SU-DHL-6 (cell line): ENCODE measurements around the gene MRPS27.

ENCODE experiments used
- H2AFZ ChIP-seq: fragments of 200-600 bp; sonication (generic); 2 replicates; pipeline ENCODE4 v1.6.1; 2014; ENCODE audit warnings: low read depth, mild to moderate bottlenecking, moderate library complexity, mixed read lengths, antibody characterized with exemption, low read length; ENCODE audit not compliant: severe bottlenecking
- H3F3A ChIP-seq: fragments of 200-600 bp; shearing (Covaris generic); 2 replicates; pipeline ENCODE4 v1.6.0; 2016; ENCODE audit warnings: antibody characterized with exemption, mild to moderate bottlenecking; ENCODE audit not compliant: insufficient read depth
- H3K27ac ChIP-seq: fragments of 200-600 bp; sonication (generic); 2 replicates; pipeline ENCODE4 v1.5.1; 2016; ENCODE audit warnings: low read depth, mild to moderate bottlenecking, low read length, moderate library complexity, mixed read lengths
- H3K27me3 ChIP-seq: fragments of 200-600 bp; sonication (generic), shearing (Covaris generic); 2 replicates; pipeline ENCODE4 v1.6.0; 2014; ENCODE audit warnings: mild to moderate bottlenecking, low read length
- H3K36me3 ChIP-seq: fragments of 200-600 bp; sonication (generic); 2 replicates; pipeline ENCODE4 v1.6.1; 2014; ENCODE audit warnings: mild to moderate bottlenecking, low read length, mixed read lengths
- H3K4me2 ChIP-seq: fragments of 300-600, 200-600 bp; shearing (Covaris generic), sonication (generic); 2 replicates; pipeline ENCODE4 v1.6.0; 2014; ENCODE audit warnings: low read length, low read depth, mild to moderate bottlenecking; ENCODE audit not compliant: poor library complexity, severe bottlenecking
- H3K4me3 ChIP-seq: fragments of 200-600 bp; sonication (generic); 2 replicates; pipeline ENCODE4 v1.5.1; 2014; ENCODE audit warnings: antibody characterized with exemption, low read length, mild to moderate bottlenecking, mixed read lengths; ENCODE audit not compliant: insufficient read depth, poor library complexity, severe bottlenecking
- H3K79me2 ChIP-seq: fragments of 200-600 bp; sonication (generic); 2 replicates; pipeline ENCODE4 v1.6.1; 2014; ENCODE audit warnings: mild to moderate bottlenecking, low read length, moderate library complexity; ENCODE audit not compliant: insufficient read depth
- H3K9ac ChIP-seq: fragments of 200-600 bp; sonication (generic); 2 replicates; pipeline ENCODE4 v1.7.0; 2014; ENCODE audit warnings: mild to moderate bottlenecking, low read length
- H3K9me2 ChIP-seq: fragments of 200-600 bp; sonication (generic); replicated peaks from 2 replicates; pipeline ENCODE4 v1.6.1; 2014; ENCODE audit warnings: low read length; ENCODE audit not compliant: insufficient read depth
- H3K9me3 ChIP-seq: fragments of 200-600 bp; sonication (generic); 2 replicates; pipeline ENCODE4 v1.6.1; 2014; ENCODE audit warnings: low read length, mixed read lengths; ENCODE audit not compliant: insufficient read depth
- H4K20me1 ChIP-seq: fragments of 200-600 bp; sonication (generic); 2 replicates; pipeline ENCODE4 v1.6.1; 2014; ENCODE audit warnings: low read depth, mild to moderate bottlenecking, antibody characterized with exemption, low read length, moderate library complexity, mixed read lengths
- EZH2phosphoT487 ChIP-seq: fragments of 200-600 bp; sonication (generic), shearing (Covaris generic); conservative IDR thresholded peaks from 2 replicates; pipeline ENCODE4 v1.6.1; 2018; ENCODE audit warnings: mild to moderate bottlenecking, antibody characterized with exemption, low read length, moderate library complexity, mixed read lengths
- TF ChIP-seq, protein P1 (sequence below): fragments of 200-600 bp; sonication (generic); IDR thresholded peaks from one replicate; pipeline ENCODE4 v1.5.1; 2017; ENCODE audit warnings: antibody characterized with exemption, mild to moderate bottlenecking, low read length, moderate library complexity; ENCODE audit not compliant: insufficient read depth, poor library complexity, severe bottlenecking

The MRPS27 gene

DNA sequence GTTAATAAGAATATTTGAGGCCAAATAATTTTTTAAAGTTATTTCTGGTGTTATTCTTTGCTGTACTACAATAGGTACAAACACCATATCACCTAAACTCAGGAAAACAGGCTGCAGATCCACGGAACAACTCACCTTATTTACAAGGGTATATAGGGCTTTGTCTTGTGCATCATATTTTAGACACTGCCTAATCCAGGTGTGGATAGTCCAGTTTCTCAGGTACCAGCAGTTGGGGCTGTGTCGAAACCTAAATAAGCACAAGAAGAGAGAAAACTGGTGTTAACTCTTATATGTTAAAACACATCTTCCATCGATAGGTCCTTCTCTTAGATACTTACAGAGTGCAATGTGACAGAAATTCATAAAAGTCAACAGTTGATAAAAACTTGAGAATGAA is 82.2 kb downstream of the MRPS27 start:
- Histone ChIP-seq H3K4me3 (no peak overlapping the region), H3K4me2 (no peak overlapping the region), H2AFZ (no peak overlapping the region), H3K27ac (no peak overlapping the region), H3F3A (peaks cover 4% of the 10 kb centered on the region; the same call in 1 of the 2 replicates), H3K79me2 (peaks cover 28% of the 10 kb centered on the region), H3K36me3 (peaks cover 36% of the 10 kb centered on the region), H3K9ac (no peak overlapping the region), H4K20me1 (no peaks in the 10 kb centered on the region), H3K9me3 (no peaks in the 10 kb centered on the region), H3K27me3 (no peaks in the 10 kb centered on the region), H3K9me2 (no peaks in the 10 kb centered on the region)
- TF ChIP-seq, protein P1, sequence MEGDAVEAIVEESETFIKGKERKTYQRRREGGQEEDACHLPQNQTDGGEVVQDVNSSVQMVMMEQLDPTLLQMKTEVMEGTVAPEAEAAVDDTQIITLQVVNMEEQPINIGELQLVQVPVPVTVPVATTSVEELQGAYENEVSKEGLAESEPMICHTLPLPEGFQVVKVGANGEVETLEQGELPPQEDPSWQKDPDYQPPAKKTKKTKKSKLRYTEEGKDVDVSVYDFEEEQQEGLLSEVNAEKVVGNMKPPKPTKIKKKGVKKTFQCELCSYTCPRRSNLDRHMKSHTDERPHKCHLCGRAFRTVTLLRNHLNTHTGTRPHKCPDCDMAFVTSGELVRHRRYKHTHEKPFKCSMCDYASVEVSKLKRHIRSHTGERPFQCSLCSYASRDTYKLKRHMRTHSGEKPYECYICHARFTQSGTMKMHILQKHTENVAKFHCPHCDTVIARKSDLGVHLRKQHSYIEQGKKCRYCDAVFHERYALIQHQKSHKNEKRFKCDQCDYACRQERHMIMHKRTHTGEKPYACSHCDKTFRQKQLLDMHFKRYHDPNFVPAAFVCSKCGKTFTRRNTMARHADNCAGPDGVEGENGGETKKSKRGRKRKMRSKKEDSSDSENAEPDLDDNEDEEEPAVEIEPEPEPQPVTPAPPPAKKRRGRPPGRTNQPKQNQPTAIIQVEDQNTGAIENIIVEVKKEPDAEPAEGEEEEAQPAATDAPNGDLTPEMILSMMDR, result no peak
- no peak for TF ChIP-seq EZH2phosphoT487

DNA sequence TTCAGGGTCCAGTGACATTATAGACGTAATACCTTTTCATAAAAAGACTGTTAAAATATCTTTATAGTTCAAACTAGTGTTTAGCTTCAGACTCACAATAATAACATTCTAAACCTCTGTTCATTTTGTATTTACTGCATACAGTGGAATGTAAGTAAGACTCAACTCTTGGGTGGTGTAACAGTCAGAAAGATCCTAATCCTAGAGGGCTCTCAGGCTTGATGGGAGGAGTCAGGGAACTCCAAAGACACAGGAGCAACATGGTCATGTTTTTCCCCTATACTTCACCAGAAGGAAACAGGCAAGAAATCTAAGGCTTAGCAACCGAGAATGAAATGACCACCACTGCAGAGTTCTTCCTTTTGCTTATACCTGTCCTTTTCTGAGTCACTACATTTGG is 82.6 kb downstream of the MRPS27 start:
- Histone ChIP-seq H3K79me2 (peaks cover 23% of the 10 kb centered on the region), H2AFZ (no peak overlapping the region), H3K9me3 (no peaks in the 10 kb centered on the region), H3K4me2 (no peak overlapping the region), H3K27me3 (no peaks in the 10 kb centered on the region), H4K20me1 (no peaks in the 10 kb centered on the region), H3K4me3 (no peak overlapping the region), H3K36me3 (peaks cover 36% of the 10 kb centered on the region), H3K27ac (no peak overlapping the region), H3K9ac (no peak overlapping the region), H3F3A (peaks cover 4% of the 10 kb centered on the region; the same call in 1 of the 2 replicates), H3K9me2 (no peaks in the 10 kb centered on the region)
- TF ChIP-seq, protein P1, result no peak
- TF ChIP-seq EZH2phosphoT487, result no peak

DNA sequence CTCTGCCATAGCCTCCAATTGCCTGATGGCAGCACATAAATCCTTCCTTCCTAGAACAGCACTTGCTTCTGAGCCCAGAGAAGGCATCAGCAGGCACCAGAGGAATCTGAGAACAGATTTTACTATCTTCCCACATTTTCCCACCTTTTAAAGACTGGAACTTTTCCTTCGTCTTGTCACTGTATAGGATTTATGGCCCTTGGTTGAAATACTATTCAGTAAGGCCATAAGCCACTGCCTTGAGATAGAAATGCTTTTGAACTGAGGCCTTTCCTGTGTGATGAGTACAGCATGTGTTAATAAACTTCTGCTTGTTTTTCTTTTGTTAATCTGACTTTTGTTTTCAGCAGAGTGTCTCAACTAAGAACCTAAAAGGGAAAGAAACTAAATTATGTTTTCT is 84.3 kb downstream of the MRPS27 start:
- Histone ChIP-seq H3K27me3 (no peaks in the 10 kb centered on the region), H2AFZ (no peak overlapping the region), H3K9me2 (no peaks in the 10 kb centered on the region), H3K4me3 (no peak overlapping the region), H3K4me2 (no peak overlapping the region), H3K79me2 (0 out of 2 replicates have a peak, but pooled peaks cover 8% of the 10 kb centered on the region), H3K27ac (no peak overlapping the region), H3K9me3 (no peaks in the 10 kb centered on the region), H3K36me3 (peaks cover 50% of the 10 kb centered on the region), H3K9ac (no peak overlapping the region), H3F3A (peaks cover 4% of the 10 kb centered on the region; the same call in 1 of the 2 replicates), H4K20me1 (no peaks in the 10 kb centered on the region)
- TF ChIP-seq, protein P1, result no peak
- TF ChIP-seq EZH2phosphoT487, result no peak

DNA sequence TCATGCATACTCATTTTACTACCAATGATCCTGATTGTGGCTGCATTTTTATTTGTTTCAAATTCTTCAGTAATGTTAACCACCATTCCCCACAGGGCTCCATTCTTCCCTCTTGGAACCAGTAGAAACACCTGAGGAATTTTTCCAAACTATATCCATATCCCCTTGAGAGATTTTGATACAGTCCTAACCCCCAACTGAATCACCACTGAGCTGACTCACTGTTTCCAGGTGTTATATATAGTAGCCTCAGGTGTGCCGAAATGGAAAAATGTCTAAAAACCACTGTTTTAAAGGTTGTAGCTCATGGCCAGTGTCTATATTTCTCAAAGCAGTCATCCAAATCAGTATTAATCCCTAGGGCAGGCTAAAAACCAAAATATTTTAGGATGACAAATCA is 85.2 kb downstream of the MRPS27 start:
- H3K9ac ChIP-seq, result no peak overlapping the region
- no peak for TF ChIP-seq EZH2phosphoT487
- TF ChIP-seq, protein P1, result no peak
- H3K27ac ChIP-seq, result peak overlapping the region; percentile 25; the same call in 1 of the 2 replicates
- no peaks in the 10 kb centered on the region for H4K20me1 ChIP-seq
- peaks cover 54% of the 10 kb centered on the region for H3K36me3 ChIP-seq
- peaks cover 4% of the 10 kb centered on the region; the same call in 1 of the 2 replicates for H3F3A ChIP-seq
- 0 out of 2 replicates have a peak, but pooled peaks cover 4% of the 10 kb centered on the region for H3K79me2 ChIP-seq
- no peak overlapping the region for H3K4me3 ChIP-seq
- no peak overlapping the region for H2AFZ ChIP-seq
- H3K27me3 ChIP-seq, result no peaks in the 10 kb centered on the region
- no peak overlapping the region for H3K4me2 ChIP-seq
- H3K9me2 ChIP-seq, result no peaks in the 10 kb centered on the region
- H3K9me3 ChIP-seq, result no peaks in the 10 kb centered on the region
